NAMALWA (cell line): ENCODE results near the gene TMEM240.
"Not testable (repeated sequence)": the region's sequence is repeated elsewhere in the genome, so short reads cannot be mapped to it uniquely, and the experiment has no call there.

ENCODE experiments used
- DNase-seq: peaks from one replicate; pipeline ENCODE4 v3.0.0-alpha.2; 2015; ENCODE audit warnings: low spot score

The TMEM240 gene

GRCh38 chr1:1540818-1541628 lies 599 bp upstream of the TMEM240 start:
- no peak for DNase-seq

GRCh38 chr1:1539310-1540089 lies 924 bp downstream of the TMEM240 start:
- DNase-seq, result no peak

GRCh38 chr1:1538989-1539309 lies 1.5 kb downstream of the TMEM240 start:
- no peak for DNase-seq

- DNase-seq, result peak; percentile 31
These were observed 2.1 kb downstream of the TMEM240 start for GRCh38 chr1:1538334-1538733.

- peak; percentile 46 for DNase-seq
These were observed 2.7 kb downstream of the TMEM240 start for GRCh38 chr1:1537626-1538250.

GRCh38 chr1:1536938-1537546 lies 3.4 kb downstream of the TMEM240 start:
- no peak for DNase-seq

- DNase-seq, result no peak
These were observed 4.1 kb downstream of the TMEM240 start for GRCh38 chr1:1536019-1536937.

- no peak for DNase-seq
These were observed 5.0 kb downstream of the TMEM240 start for GRCh38 chr1:1535201-1536018.

- DNase-seq, result no peak
These were observed 5.8 kb downstream of the TMEM240 start for GRCh38 chr1:1534401-1535154.

GRCh38 chr1:1533894-1534291 lies 6.5 kb downstream of the TMEM240 start:
- not testable (repeated sequence) for DNase-seq

GRCh38 chr1:1533176-1533893 lies 7.1 kb downstream of the TMEM240 start:
- not testable (repeated sequence) for DNase-seq

- peak; percentile 31 for DNase-seq
These were observed 8.5 kb downstream of the TMEM240 start for GRCh38 chr1:1531947-1532346.

- DNase-seq, result no peak
These were observed 10.5 kb downstream of the TMEM240 start for GRCh38 chr1:1529936-1530335.

- no peak for DNase-seq
These were observed 11.1 kb downstream of the TMEM240 start for GRCh38 chr1:1529321-1529720.

- no peak for DNase-seq
These were observed 11.8 kb downstream of the TMEM240 start for GRCh38 chr1:1528301-1529267.

- DNase-seq, result no peak
These were observed 13.2 kb downstream of the TMEM240 start for GRCh38 chr1:1527092-1527816.

- DNase-seq, result not testable (repeated sequence)
These were observed 13.9 kb downstream of the TMEM240 start for GRCh38 chr1:1526476-1526875.
